HepG2 (cell line): ENCODE measurements around the gene SLC16A5. TPM values are rescaled to one million over a fixed set of nuclear protein-coding genes. Genes with fewer than 3 reads are reported as not detected.
A peak's percentile ranks its signal among the peaks of the same experiment; 100 is the strongest.

Experiments
- GTF3A ChIP-seq: sonication (generic); formaldehyde crosslinking; conservative IDR thresholded peaks from 2 replicates; pipeline ENCODE4 v1.4.0; 2020; ENCODE audit warnings: mild to moderate bottlenecking, missing genetic modification reagents
- KAT2B ChIP-seq: fragments of 150-350 bp; IDR thresholded peaks from 2 replicates; pipeline ENCODE4 v1.6.1; 2014; ENCODE audit warnings: low read depth, low read length, borderline replicate concordance
- NFATC3 ChIP-seq: sonication (generic); formaldehyde crosslinking; IDR thresholded peaks from 2 replicates; pipeline ENCODE4 v1.5.1; 2020; ENCODE audit warnings: mild to moderate bottlenecking, missing genetic modification reagents
- NFIB ChIP-seq: sonication (generic); formaldehyde crosslinking; IDR thresholded peaks from 2 replicates; pipeline ENCODE4 v1.9.0; 2021; ENCODE audit warnings: missing genetic modification reagents, mild to moderate bottlenecking, borderline replicate concordance
- NONO ChIP-seq, 2 experiments: fragments of 450-650 bp in 1 of 2; sonication (generic) in 1 of 2; formaldehyde crosslinking in 1 of 2; IDR thresholded peaks in 1 of 2; conservative IDR thresholded peaks in 1 of 2; 2 replicates each; pipeline versions ENCODE4 v1.6.1 to v1.8.0; 2017 to 2022; ENCODE audit warnings: mild to moderate bottlenecking in 1 of 2, missing genetic modification reagents in 1 of 2, moderate library complexity in 1 of 2
- RBFOX2 ChIP-seq: fragments of 200-400 bp; formaldehyde crosslinking; IDR thresholded peaks from 2 replicates; pipeline ENCODE4 v1.6.1; 2017; ENCODE audit warnings: low read depth, mild to moderate bottlenecking, low read length
- RCOR2 ChIP-seq: IDR thresholded peaks from 2 replicates; pipeline ENCODE4 v1.6.1; 2016; ENCODE audit warnings: missing biosample characterization, missing genetic modification reagents
- RXRB ChIP-seq: IDR thresholded peaks from 2 replicates; pipeline ENCODE4 v1.6.1; 2016; ENCODE audit warnings: borderline replicate concordance, missing genetic modification reagents, missing compliant biosample characterization
- SIN3B ChIP-seq: fragments of 150-350 bp; IDR thresholded peaks from 2 replicates; pipeline ENCODE4 v1.6.1; 2014; ENCODE audit warnings: low read length
- SNRNP70 ChIP-seq: fragments of 200-400 bp; formaldehyde crosslinking; IDR thresholded peaks from 2 replicates; pipeline ENCODE4 v1.6.1; 2017; ENCODE audit warnings: mild to moderate bottlenecking, low read depth, low read length, moderate library complexity
- SP2 ChIP-seq: sonication (generic); formaldehyde crosslinking; IDR thresholded peaks from 2 replicates; pipeline ENCODE4 v1.5.1; 2020; ENCODE audit warnings: mild to moderate bottlenecking, missing genetic modification reagents
- TOPORS ChIP-seq: sonication (generic); formaldehyde crosslinking; IDR thresholded peaks from 2 replicates; pipeline ENCODE4 v1.8.0; 2023; ENCODE audit warnings: mild to moderate bottlenecking, missing genetic modification reagents
- ZNF207 ChIP-seq: fragments of 450-650 bp; IDR thresholded peaks from 2 replicates; pipeline ENCODE4 v1.6.1; 2016; ENCODE audit warnings: antibody characterized with exemption, borderline replicate concordance
- ZNF496 ChIP-seq: sonication (generic); formaldehyde crosslinking; IDR thresholded peaks from 2 replicates; pipeline ENCODE4 v1.8.1; 2023; ENCODE audit warnings: mild to moderate bottlenecking, moderate library complexity, missing genetic modification reagents; ENCODE audit not compliant: insufficient replicate concordance
- ZNF616 ChIP-seq: sonication (generic); formaldehyde crosslinking; IDR thresholded peaks from 2 replicates; pipeline ENCODE4 v1.5.0; 2020; ENCODE audit warnings: low read depth, mild to moderate bottlenecking, missing genetic modification reagents
- polyA plus RNA-seq, 8 experiments: library from polyadenylated mRNA; depleted of rRNA in 3 of 8; stranded (reverse) in 7 of 8; unstranded in 1 of 8; fragments of >200 nt; fragmentation: Illumina TruSeq in 4 of 8; extraction: Trizol in 4 of 8; gene quantifications; 2 replicates each; pipeline versions ENCODE4 v1.2.1 to v1.2.3, GENCODE V29; 2011 to 2016; ENCODE audit warnings: low read depth in 4 of 8, missing spikeins in 1 of 8, mixed read lengths in 1 of 8; ENCODE audit not compliant: insufficient read depth in 1 of 8
- total RNA-seq, 5 experiments: library from RNA; depleted of rRNA; stranded (reverse); fragments of >200 nt; fragmentation: Illumina TruSeq; extraction: Trizol; gene quantifications; 2 replicates each; pipeline ENCODE4 v1.2.3, GENCODE V29; 2016; ENCODE audit warnings: low read depth in 1 of 5
- TF ChIP-seq, protein P1 (sequence below): IDR thresholded peaks from 2 replicates; pipeline ENCODE4 v1.6.1; 2016; ENCODE audit warnings: low read depth, control low read depth
- TF ChIP-seq, protein P2 (sequence below): sonication (generic); formaldehyde crosslinking; IDR thresholded peaks from 2 replicates; pipeline ENCODE4 v1.9.0; 2021; ENCODE audit warnings: missing genetic modification reagents, borderline replicate concordance
- TF ChIP-seq, protein P3 (sequence below): sonication (generic); formaldehyde crosslinking; IDR thresholded peaks from 2 replicates; pipeline ENCODE4 v1.4.0; 2020; ENCODE audit warnings: missing genetic modification reagents
- TF ChIP-seq, protein P4 (sequence below): IDR thresholded peaks from 2 replicates; pipeline ENCODE4 v1.6.1; 2016; ENCODE audit warnings: mild to moderate bottlenecking, missing biosample characterization, missing genetic modification reagents
- TF ChIP-seq, protein P5 (sequence below): sonication (generic); formaldehyde crosslinking; IDR thresholded peaks from 2 replicates; pipeline ENCODE4 v1.8.0; 2022; ENCODE audit warnings: missing genetic modification reagents, mild to moderate bottlenecking, moderate library complexity, borderline replicate concordance

Gene SLC16A5
- total and polyA plus RNA-seq, 2 of the 13 experiments (the other 11 are each of a cell fraction or from before 2014, with no cell fraction given), result 0.69 to 5.6 TPM

DNA sequence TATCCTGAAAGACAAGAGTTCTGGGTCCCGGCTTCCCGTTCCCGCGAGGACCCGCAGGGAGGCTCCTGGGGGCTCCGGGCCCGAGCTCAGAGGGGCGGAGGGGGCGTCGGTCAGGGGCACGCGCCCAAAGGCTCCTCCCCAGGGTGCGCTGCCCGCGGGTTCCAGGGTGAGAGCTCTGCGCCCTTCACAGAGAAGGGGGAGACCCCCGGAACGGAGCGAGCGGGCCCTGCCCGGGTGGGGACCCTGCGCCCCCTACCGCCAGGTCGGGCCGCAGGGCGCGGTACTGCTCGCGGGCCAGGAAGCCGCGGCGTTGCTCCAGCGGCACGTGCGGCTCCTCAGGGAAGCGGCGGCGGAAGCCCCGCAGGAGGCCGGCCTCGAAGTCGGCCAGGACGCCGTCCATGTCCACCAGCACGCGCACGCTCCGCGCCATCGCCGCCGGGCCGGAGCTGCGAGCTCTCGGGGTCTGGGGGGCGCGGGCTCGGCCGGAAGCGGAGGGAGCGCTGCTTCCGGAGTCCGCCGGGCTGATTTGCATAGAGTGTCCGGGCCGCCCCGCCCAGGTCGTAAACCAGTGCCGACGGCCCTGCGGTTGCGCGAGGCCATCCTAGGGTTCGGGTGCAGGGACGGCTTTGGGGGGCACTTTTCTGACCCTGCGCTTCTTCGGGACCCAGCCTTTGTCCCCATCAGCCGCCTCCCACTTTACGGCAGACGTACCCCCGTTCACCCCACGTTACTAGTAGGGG lies 43.7 kb downstream of the SLC16A5 start, which contains the start of gene NT5C (continued):
- TF ChIP-seq SP2 (CRISPR knock-in tag), result no peak
- TF ChIP-seq, protein P1, sequence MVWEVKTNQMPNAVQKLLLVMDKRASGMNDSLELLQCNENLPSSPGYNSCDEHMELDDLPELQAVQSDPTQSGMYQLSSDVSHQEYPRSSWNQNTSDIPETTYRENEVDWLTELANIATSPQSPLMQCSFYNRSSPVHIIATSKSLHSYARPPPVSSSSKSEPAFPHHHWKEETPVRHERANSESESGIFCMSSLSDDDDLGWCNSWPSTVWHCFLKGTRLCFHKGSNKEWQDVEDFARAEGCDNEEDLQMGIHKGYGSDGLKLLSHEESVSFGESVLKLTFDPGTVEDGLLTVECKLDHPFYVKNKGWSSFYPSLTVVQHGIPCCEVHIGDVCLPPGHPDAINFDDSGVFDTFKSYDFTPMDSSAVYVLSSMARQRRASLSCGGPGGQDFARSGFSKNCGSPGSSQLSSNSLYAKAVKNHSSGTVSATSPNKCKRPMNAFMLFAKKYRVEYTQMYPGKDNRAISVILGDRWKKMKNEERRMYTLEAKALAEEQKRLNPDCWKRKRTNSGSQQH (CRISPR knock-in tag), result no peak; the same call in 1 of the 2 replicates
- TF ChIP-seq NFIB, result 0 out of 2 replicates have a peak, but pooled peaks have one; percentile 43
- TF ChIP-seq GTF3A (CRISPR knock-in tag), result no peak; the same call in 1 of the 2 replicates
- TF ChIP-seq, protein P2, sequence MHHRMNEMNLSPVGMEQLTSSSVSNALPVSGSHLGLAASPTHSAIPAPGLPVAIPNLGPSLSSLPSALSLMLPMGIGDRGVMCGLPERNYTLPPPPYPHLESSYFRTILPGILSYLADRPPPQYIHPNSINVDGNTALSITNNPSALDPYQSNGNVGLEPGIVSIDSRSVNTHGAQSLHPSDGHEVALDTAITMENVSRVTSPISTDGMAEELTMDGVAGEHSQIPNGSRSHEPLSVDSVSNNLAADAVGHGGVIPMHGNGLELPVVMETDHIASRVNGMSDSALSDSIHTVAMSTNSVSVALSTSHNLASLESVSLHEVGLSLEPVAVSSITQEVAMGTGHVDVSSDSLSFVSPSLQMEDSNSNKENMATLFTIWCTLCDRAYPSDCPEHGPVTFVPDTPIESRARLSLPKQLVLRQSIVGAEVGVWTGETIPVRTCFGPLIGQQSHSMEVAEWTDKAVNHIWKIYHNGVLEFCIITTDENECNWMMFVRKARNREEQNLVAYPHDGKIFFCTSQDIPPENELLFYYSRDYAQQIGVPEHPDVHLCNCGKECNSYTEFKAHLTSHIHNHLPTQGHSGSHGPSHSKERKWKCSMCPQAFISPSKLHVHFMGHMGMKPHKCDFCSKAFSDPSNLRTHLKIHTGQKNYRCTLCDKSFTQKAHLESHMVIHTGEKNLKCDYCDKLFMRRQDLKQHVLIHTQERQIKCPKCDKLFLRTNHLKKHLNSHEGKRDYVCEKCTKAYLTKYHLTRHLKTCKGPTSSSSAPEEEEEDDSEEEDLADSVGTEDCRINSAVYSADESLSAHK (CRISPR knock-in tag), result 0 out of 2 replicates have a peak, but pooled peaks have one; percentile 77
- TF ChIP-seq ZNF496 (CRISPR knock-in tag), result no peak
- no peak for TF ChIP-seq ZNF207
- TF ChIP-seq, protein P3, sequence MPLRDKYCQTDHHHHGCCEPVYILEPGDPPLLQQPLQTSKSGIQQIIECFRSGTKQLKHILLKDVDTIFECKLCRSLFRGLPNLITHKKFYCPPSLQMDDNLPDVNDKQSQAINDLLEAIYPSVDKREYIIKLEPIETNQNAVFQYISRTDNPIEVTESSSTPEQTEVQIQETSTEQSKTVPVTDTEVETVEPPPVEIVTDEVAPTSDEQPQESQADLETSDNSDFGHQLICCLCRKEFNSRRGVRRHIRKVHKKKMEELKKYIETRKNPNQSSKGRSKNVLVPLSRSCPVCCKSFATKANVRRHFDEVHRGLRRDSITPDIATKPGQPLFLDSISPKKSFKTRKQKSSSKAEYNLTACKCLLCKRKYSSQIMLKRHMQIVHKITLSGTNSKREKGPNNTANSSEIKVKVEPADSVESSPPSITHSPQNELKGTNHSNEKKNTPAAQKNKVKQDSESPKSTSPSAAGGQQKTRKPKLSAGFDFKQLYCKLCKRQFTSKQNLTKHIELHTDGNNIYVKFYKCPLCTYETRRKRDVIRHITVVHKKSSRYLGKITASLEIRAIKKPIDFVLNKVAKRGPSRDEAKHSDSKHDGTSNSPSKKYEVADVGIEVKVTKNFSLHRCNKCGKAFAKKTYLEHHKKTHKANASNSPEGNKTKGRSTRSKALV, result no peak
- peak; percentile 61; the same call in 1 of the 2 replicates for TF ChIP-seq NFATC3 (CRISPR knock-in tag)
- peak; percentile 47; the same call in 1 of the 2 replicates for TF ChIP-seq RXRB (CRISPR knock-in tag)
- peak; percentile 93; the same call in 1 of the 2 replicates for TF ChIP-seq ZNF616 (CRISPR knock-in tag)
- TF ChIP-seq, protein P4, sequence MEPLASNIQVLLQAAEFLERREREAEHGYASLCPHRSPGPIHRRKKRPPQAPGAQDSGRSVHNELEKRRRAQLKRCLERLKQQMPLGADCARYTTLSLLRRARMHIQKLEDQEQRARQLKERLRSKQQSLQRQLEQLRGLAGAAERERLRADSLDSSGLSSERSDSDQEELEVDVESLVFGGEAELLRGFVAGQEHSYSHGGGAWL (CRISPR knock-in tag), result peak; percentile 98
- TF ChIP-seq RBFOX2, result peak; percentile 99
- no peak for TF ChIP-seq RCOR2 (CRISPR knock-in tag)
- TF ChIP-seq KAT2B, result no peak
- TF ChIP-seq TOPORS (CRISPR knock-in tag), result no peak; the same call in 1 of the 2 replicates
- no peak for TF ChIP-seq SIN3B
- TF ChIP-seq, protein P5, sequence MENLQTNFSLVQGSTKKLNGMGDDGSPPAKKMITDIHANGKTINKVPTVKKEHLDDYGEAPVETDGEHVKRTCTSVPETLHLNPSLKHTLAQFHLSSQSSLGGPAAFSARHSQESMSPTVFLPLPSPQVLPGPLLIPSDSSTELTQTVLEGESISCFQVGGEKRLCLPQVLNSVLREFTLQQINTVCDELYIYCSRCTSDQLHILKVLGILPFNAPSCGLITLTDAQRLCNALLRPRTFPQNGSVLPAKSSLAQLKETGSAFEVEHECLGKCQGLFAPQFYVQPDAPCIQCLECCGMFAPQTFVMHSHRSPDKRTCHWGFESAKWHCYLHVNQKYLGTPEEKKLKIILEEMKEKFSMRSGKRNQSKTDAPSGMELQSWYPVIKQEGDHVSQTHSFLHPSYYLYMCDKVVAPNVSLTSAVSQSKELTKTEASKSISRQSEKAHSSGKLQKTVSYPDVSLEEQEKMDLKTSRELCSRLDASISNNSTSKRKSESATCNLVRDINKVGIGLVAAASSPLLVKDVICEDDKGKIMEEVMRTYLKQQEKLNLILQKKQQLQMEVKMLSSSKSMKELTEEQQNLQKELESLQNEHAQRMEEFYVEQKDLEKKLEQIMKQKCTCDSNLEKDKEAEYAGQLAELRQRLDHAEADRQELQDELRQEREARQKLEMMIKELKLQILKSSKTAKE (CRISPR knock-in tag), result no peak
- TF ChIP-seq NONO (IDR thresholded peaks at IDR 0.05), result no peak
- TF ChIP-seq NONO (CRISPR knock-in tag; conservative IDR thresholded peaks at IDR 0.05), result peak; percentile 76
- no peak for TF ChIP-seq SNRNP70
